ENCODE results near the gene SPRR5. TPM values are rescaled to one million over a fixed set of nuclear protein-coding genes. Genes with fewer than 3 reads are reported as not detected.

Gene SPRR5
- total and polyA plus RNA-seq, 2 donors (not counting 1 experiment from before 2014, with no cell fraction given): not detected

DNA sequence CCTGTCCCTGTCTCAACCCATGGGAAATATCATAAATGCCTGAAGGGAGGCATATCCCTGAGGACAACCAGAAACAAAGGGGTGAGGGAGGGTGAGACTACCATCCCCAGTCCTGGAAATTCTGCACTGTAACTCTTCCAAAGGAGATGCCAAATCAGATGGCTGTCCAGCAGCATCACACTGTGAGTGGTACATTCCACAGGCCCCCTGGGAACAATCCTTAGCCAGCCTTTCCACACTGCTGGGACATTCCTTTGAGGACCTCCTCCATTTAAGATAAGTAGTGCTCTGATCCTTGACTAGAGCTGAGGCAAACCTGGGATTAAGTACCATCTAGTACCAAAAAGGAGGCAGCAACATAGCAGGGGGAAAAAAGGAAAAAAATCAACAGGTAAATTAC, 27.9 kb upstream of the SPRR5 start:
- H3K36me3 ChIP-seq (ENCODE audit: control insufficient read depth, insufficient read depth, low read length): no peaks in the 10 kb centered on the region
- no peaks in the 10 kb centered on the region for H3K9me3 ChIP-seq (ENCODE audit: control insufficient read depth, insufficient read depth, low read depth, low read length)
- no peaks in the 10 kb centered on the region for H3K27me3 ChIP-seq (ENCODE audit: control insufficient read depth, insufficient read depth, low read length)
- no peak overlapping the region for H3K27ac ChIP-seq (ENCODE audit: insufficient read depth, low read length)
- no peaks in the 10 kb centered on the region for H4K20me1 ChIP-seq (ENCODE audit: control insufficient read depth, extremely low read depth, insufficient read depth, low read length)
- H3K4me1 ChIP-seq (ENCODE audit: control insufficient read depth, extremely low read depth, insufficient read depth, low read length): no peaks in the 10 kb centered on the region
- no peaks in the 10 kb centered on the region for H3K79me2 ChIP-seq (ENCODE audit: control insufficient read depth, insufficient read depth, low read length)
- no peak overlapping the region for H3K4me2 ChIP-seq (ENCODE audit: extremely low read depth, insufficient read depth, low read length)
- no peak overlapping the region for H2AFZ ChIP-seq (ENCODE audit: low read length)
- no peak overlapping the region for H3K9ac ChIP-seq (ENCODE audit: insufficient read depth, low read length)
- no peak overlapping the region for H3K4me3 ChIP-seq (replicated peaks in 1 of 4; ENCODE audit: control extremely low read depth in 1 of 4, insufficient read depth in 1 of 4, low read depth in 3 of 4, low read length in 4 of 4)
- no peak for DNase-seq (ENCODE audit: low read depth in 2 of 2)
- TF ChIP-seq EZH2 (IDR thresholded peaks at IDR 0.05; ENCODE audit: low read length, missing control alignments) (no peak), CTCF (conservative IDR thresholded peaks at IDR 0.05 in 1 of 2, IDR thresholded peaks at IDR 0.05 in 1 of 2; ENCODE audit: low read depth in 1 of 2, low read length in 2 of 2) (no peak)

DNA sequence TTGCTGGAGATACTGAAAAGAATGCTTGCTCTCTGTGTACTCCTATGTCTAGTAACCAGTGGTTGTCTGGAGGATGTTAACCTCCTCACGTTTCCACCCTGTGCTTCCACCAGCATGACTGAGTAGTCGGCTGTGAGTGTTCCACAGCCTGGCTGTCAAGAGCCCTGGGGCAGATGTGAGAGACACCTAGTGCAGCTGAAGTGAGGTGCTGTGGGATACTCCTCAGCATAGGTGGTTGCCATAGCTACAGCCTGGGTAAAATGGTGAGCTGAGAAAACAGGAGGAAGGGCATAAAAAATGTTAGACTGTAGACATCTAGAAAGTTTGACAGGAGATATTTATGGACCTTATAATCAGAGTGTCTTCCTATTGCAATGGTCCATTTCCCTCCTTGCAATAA, 22.8 kb upstream of the SPRR5 start:
- no peak overlapping the region for H3K4me2 ChIP-seq (ENCODE audit: extremely low read depth, insufficient read depth, low read length)
- H3K4me3 ChIP-seq (replicated peaks in 1 of 4; ENCODE audit: control extremely low read depth in 1 of 4, insufficient read depth in 1 of 4, low read depth in 3 of 4, low read length in 4 of 4): no peak overlapping the region
- H3K9me3 ChIP-seq (ENCODE audit: control insufficient read depth, insufficient read depth, low read depth, low read length): no peaks in the 10 kb centered on the region
- H3K9ac ChIP-seq (ENCODE audit: insufficient read depth, low read length): no peak overlapping the region
- no peak for DNase-seq (ENCODE audit: low read depth in 2 of 2)
- H3K27me3 ChIP-seq (ENCODE audit: control insufficient read depth, insufficient read depth, low read length): no peaks in the 10 kb centered on the region
- H2AFZ ChIP-seq (ENCODE audit: low read length): no peak overlapping the region
- H3K36me3 ChIP-seq (ENCODE audit: control insufficient read depth, insufficient read depth, low read length): no peaks in the 10 kb centered on the region
- H3K4me1 ChIP-seq (ENCODE audit: control insufficient read depth, extremely low read depth, insufficient read depth, low read length): no peaks in the 10 kb centered on the region
- no peak overlapping the region for H3K27ac ChIP-seq (ENCODE audit: insufficient read depth, low read length)
- H3K79me2 ChIP-seq (ENCODE audit: control insufficient read depth, insufficient read depth, low read length): no peaks in the 10 kb centered on the region
- no peaks in the 10 kb centered on the region for H4K20me1 ChIP-seq (ENCODE audit: control insufficient read depth, extremely low read depth, insufficient read depth, low read length)
- TF ChIP-seq EZH2 (IDR thresholded peaks at IDR 0.05; ENCODE audit: low read length, missing control alignments) (no peak), CTCF (conservative IDR thresholded peaks at IDR 0.05 in 1 of 2, IDR thresholded peaks at IDR 0.05 in 1 of 2; ENCODE audit: low read depth in 1 of 2, low read length in 2 of 2) (no peak)

DNA sequence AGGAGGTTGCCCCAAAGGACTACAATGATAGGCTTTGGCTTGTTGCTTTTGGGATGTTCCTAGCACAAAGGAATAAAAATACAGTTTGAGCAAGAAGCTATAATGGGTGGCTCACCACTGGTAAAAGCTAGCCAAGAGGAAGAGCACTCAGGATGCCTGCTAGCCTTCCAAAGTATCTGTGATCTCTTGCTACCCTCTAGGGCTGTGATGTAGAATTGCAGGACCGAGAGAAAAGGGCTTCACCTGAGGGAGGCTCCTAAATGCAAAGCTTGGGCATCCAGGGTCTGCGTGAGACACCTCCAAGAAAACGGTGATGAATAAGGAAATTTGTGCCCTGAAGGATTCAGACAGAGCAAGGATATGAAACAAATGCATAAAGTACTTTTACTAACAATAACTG, 20.9 kb upstream of the SPRR5 start:
- Histone ChIP-seq H3K36me3 (ENCODE audit: control insufficient read depth, insufficient read depth, low read length) (no peaks in the 10 kb centered on the region), H3K4me1 (ENCODE audit: control insufficient read depth, extremely low read depth, insufficient read depth, low read length) (no peaks in the 10 kb centered on the region), H3K9ac (ENCODE audit: insufficient read depth, low read length) (no peak overlapping the region), H3K27ac (ENCODE audit: insufficient read depth, low read length) (no peak overlapping the region), H3K4me2 (ENCODE audit: extremely low read depth, insufficient read depth, low read length) (no peak overlapping the region), H4K20me1 (ENCODE audit: control insufficient read depth, extremely low read depth, insufficient read depth, low read length) (no peaks in the 10 kb centered on the region), H3K79me2 (ENCODE audit: control insufficient read depth, insufficient read depth, low read length) (no peaks in the 10 kb centered on the region), H3K9me3 (ENCODE audit: control insufficient read depth, insufficient read depth, low read depth, low read length) (no peaks in the 10 kb centered on the region), H3K27me3 (ENCODE audit: control insufficient read depth, insufficient read depth, low read length) (no peaks in the 10 kb centered on the region), H2AFZ (ENCODE audit: low read length) (no peak overlapping the region), H3K4me3 (replicated peaks in 1 of 4; ENCODE audit: control extremely low read depth in 1 of 4, insufficient read depth in 1 of 4, low read depth in 3 of 4, low read length in 4 of 4) (no peak overlapping the region)
- peak; percentile 6 to 22 for DNase-seq (ENCODE audit: low read depth in 2 of 2)
- TF ChIP-seq EZH2 (IDR thresholded peaks at IDR 0.05; ENCODE audit: low read length, missing control alignments): no peak
- peak; percentile 33 to 90 for TF ChIP-seq CTCF (conservative IDR thresholded peaks at IDR 0.05 in 1 of 2, IDR thresholded peaks at IDR 0.05 in 1 of 2; ENCODE audit: low read depth in 1 of 2, low read length in 2 of 2)

All from fibroblast of lung (primary cell).